B cell (primary cell): ENCODE data around the gene MRPS23. TPM values are rescaled to one million over a fixed set of nuclear protein-coding genes. Genes with fewer than 3 reads are reported as not detected.

Source experiments
- ATAC-seq: fragments of 200-7000 bp; cut with Tn5 transposase; one replicate; pipeline ENCODE4 v1.10.0; 2021; ENCODE audit warnings: low read depth, mild to moderate bottlenecking, moderate number of reproducible peaks, moderate library complexity
- CTCF ChIA-PET: fragments of 350-600 bp; sonication (Branson Sonifier 250); formaldehyde crosslinking; loops from one replicate; lab custom pipeline; 2021; ENCODE audit warnings: antibody characterized with exemption, inconsistent platforms; lab: Charles Lee
- POLR2A ChIA-PET: fragments of 350-600 bp; sonication (Branson Sonifier 250); formaldehyde crosslinking; loops from one replicate; lab custom pipeline; 2021; ENCODE audit warnings: antibody characterized with exemption; lab: Charles Lee
- DNase-seq: peaks from one replicate; pipeline ENCODE4 v3.0.0; 2013
- H2AFZ ChIP-seq: 2 replicates; pipeline ENCODE4 v1.6.1; 2012; ENCODE audit warnings: mild to moderate bottlenecking, low read depth, low read length; ENCODE audit not compliant: insufficient read depth, poor library complexity, severe bottlenecking
- H3K27ac ChIP-seq, 2 donors: 1 replicate in 1 of 2; 2 replicates in 1 of 2; pipeline ENCODE4 v1.5.1; 2012 to 2013; ENCODE audit warnings: low read length in 2 of 2, mild to moderate bottlenecking in 2 of 2, moderate library complexity in 1 of 2
- H3K27me3 ChIP-seq, 4 experiments: fragments of 200-600 bp in 1 of 4; sonication (generic) in 1 of 4; replicated peaks in 1 of 4; 1 replicate in 2 of 4; 2 replicates in 2 of 4; pipeline versions ENCODE4 v1.6.1 to v1.7.0; 2013 to 2016; ENCODE audit warnings: low read length in 3 of 4, mild to moderate bottlenecking in 2 of 4, mixed read lengths in 1 of 4, moderate library complexity in 1 of 4; ENCODE audit not compliant: insufficient read depth in 4 of 4, control insufficient read depth in 3 of 4; ENCODE audit errors: control extremely low read depth in 1 of 4
- H3K36me3 ChIP-seq, 2 experiments: replicated peaks in 1 of 2; 1 replicate in 1 of 2; 2 replicates in 1 of 2; pipeline versions ENCODE4 v1.6.1 to v1.7.1; 2013; ENCODE audit warnings: low read length in 1 of 2; ENCODE audit not compliant: insufficient read depth in 2 of 2, control insufficient read depth in 1 of 2; ENCODE audit errors: control extremely low read depth in 1 of 2, extremely low read depth in 1 of 2
- H3K4me1 ChIP-seq, 2 donors: fragments of 200-600 bp in 1 of 2; sonication (generic) in 1 of 2; 1 replicate in 1 of 2; 2 replicates in 1 of 2; pipeline versions ENCODE4 v1.5.1 to v1.6.1; 2013 to 2017; ENCODE audit warnings: low read length in 2 of 2; ENCODE audit not compliant: control insufficient read depth in 2 of 2, insufficient read depth in 2 of 2
- H3K4me2 ChIP-seq: replicated peaks from 2 replicates; pipeline ENCODE3; 2012; ENCODE audit warnings: mild to moderate bottlenecking, low read depth, low read length; ENCODE audit not compliant: poor library complexity, severe bottlenecking
- H3K4me3 ChIP-seq, 5 experiments: fragments of 200-600 bp in 1 of 5; sonication (generic) in 1 of 5; 1 replicate in 3 of 5; 2 replicates in 2 of 5; pipeline versions ENCODE4 v1.5.1 to v1.7.0; 2011 to 2016; ENCODE audit warnings: low read length in 4 of 5, mild to moderate bottlenecking in 4 of 5, low read depth in 2 of 5, control low read depth in 1 of 5, moderate library complexity in 1 of 5; ENCODE audit not compliant: insufficient read depth in 1 of 5; ENCODE audit errors: control extremely low read depth in 1 of 5, extremely low read depth in 1 of 5
- H3K79me2 ChIP-seq: fragments of 200-600 bp; sonication (generic); one replicate; pipeline ENCODE4 v1.6.0; 2016; ENCODE audit warnings: low read length; ENCODE audit not compliant: control insufficient read depth, insufficient read depth
- H3K9ac ChIP-seq: fragments of 200-600 bp; sonication (generic); 2 replicates; pipeline ENCODE4 v1.6.1; 2017; ENCODE audit warnings: mild to moderate bottlenecking, low read length, moderate library complexity
- H3K9me3 ChIP-seq, 3 donors: one replicate each; pipeline versions ENCODE4 v1.6.1 to v1.7.1; 2013; ENCODE audit warnings: low read length in 2 of 3; ENCODE audit not compliant: control insufficient read depth in 2 of 3, insufficient read depth in 1 of 3; ENCODE audit errors: control extremely low read depth in 1 of 3
- H4K20me1 ChIP-seq: 2 replicates; pipeline ENCODE4 v1.6.0; 2012; ENCODE audit warnings: mild to moderate bottlenecking, low read length; ENCODE audit not compliant: insufficient read depth, control insufficient read depth, poor library complexity, severe bottlenecking
- H3K27ac Mint-ChIP-seq: one replicate; pipeline ENCODE4 v1.8.0; 2021; ENCODE audit warnings: mixed read lengths
- H3K27me3 Mint-ChIP-seq: one replicate; pipeline ENCODE4 v1.8.0; 2021; ENCODE audit warnings: mixed read lengths
- H3K4me1 Mint-ChIP-seq: one replicate; pipeline ENCODE4 v1.8.0; 2021; ENCODE audit warnings: mixed read lengths
- H3K4me3 Mint-ChIP-seq: one replicate; pipeline ENCODE4 v1.8.0; 2021; ENCODE audit warnings: mixed read lengths
- H3K9me3 Mint-ChIP-seq: one replicate; pipeline ENCODE4 v1.8.0; 2022; ENCODE audit warnings: mixed read lengths; ENCODE audit not compliant: insufficient read depth
- CTCF ChIP-seq: fragments of 200-600 bp; IDR thresholded peaks from one replicate; pipeline ENCODE4 v1.8.0; 2022; ENCODE audit warnings: antibody characterized with exemption, mild to moderate bottlenecking
- EZH2 ChIP-seq: IDR thresholded peaks from 2 replicates; pipeline ENCODE4 v1.6.1; 2012; ENCODE audit warnings: borderline replicate concordance, low read depth, mild to moderate bottlenecking, moderate library complexity, low read length; ENCODE audit not compliant: insufficient read depth, poor library complexity, severe bottlenecking
- WGBS: methylation state at CpG from one replicate; pipeline ENCODE4 v1.1.5; 2013; ENCODE audit warnings: missing lambda C conversion rate; ENCODE audit not compliant: insufficient coverage; 5-methylcytosine and 5-hydroxymethylcytosine counted together
- intact Hi-C: fragments of 100-400 bp; cut with micrococcal nuclease; formaldehyde crosslinking; loops from one replicate; pipeline ENCODE4 v1.10.0; 2022
- polyA plus RNA-seq: library from polyadenylated mRNA; depleted of rRNA; stranded (reverse); fragments of >200 nt; gene quantifications from 2 replicates; pipeline ENCODE4 v1.2.3, GENCODE V29; 2012
- total RNA-seq, 2 donors: library from RNA; stranded (reverse); fragments of 120-200 nt in 1 of 2; gene quantifications; 1 replicate in 1 of 2; 2 replicates in 1 of 2; pipeline versions ENCODE4 v1.2.3 to v1.2.4, GENCODE V29; 2013 to 2022

Gene MRPS23
- total and polyA plus RNA-seq, 2 donors (not counting 1 experiment from before 2014, with no cell fraction given) = 10.3 to 25.4 TPM

- H3K9ac ChIP-seq = no peak overlapping the region
- H3K27me3 ChIP-seq = peaks cover 0 to 55% (median 19%) of the 10 kb centered on the region in 4 experiments
- no peaks in the 10 kb centered on the region for H3K36me3 ChIP-seq
- Mint-ChIP-seq H3K9me3 (no peaks in the 10 kb centered on the region), H3K27me3 (peaks cover 23% of the 10 kb centered on the region), H3K27ac (no peak overlapping the region), H3K4me1 (peaks cover 14% of the 10 kb centered on the region), H3K4me3 (no peak overlapping the region)
- H3K4me3 ChIP-seq = no peak overlapping the region
- no peaks in the 10 kb centered on the region for H4K20me1 ChIP-seq
- peaks cover 17 to 20% of the 10 kb centered on the region in 2 donors for H3K4me1 ChIP-seq
- H3K9me3 ChIP-seq = peaks cover 0 to 4% (median 0%) of the 10 kb centered on the region in 3 donors
- no peaks in the 10 kb centered on the region for H3K79me2 ChIP-seq
- ChIA-PET POLR2A (no interaction called here), CTCF (interaction anchor here (1.0 to 18.1 kb wide), 18 partner anchors 9 to 730 kb away, joined by 3 to 468 read pairs (median 6); partner anchors contain the start of genes MRPS23 and VEZF1)
- no peak for ATAC-seq
- DNase-seq = no peak
- WGBS = 95% methylated on average over 3 of the region's 5 CpGs
- no peak overlapping the region for H3K27ac ChIP-seq
- intact Hi-C loops = loop anchor here (1.0 to 10.0 kb wide), 4 partner anchors 136 to 656 kb away; partner anchors contain the start of genes MKS1 and MTMR4
- no peak overlapping the region for H2AFZ ChIP-seq
- H3K4me2 ChIP-seq = no peak overlapping the region
- no peak for TF ChIP-seq EZH2
- TF ChIP-seq CTCF = no peak
Observed at GRCh38 chr17:57858838-57859237, 9.0 kb upstream of the MRPS23 start.
